C4-2B (cell line): ENCODE data around the gene KLF7.

Source experiments
- H3K27ac ChIP-seq: fragments of 450-650 bp; 2 replicates; pipeline ENCODE4 v1.5.1; 2017
- CTCF ChIP-seq: fragments of 450-650 bp; conservative IDR thresholded peaks from 2 replicates; pipeline ENCODE4 v1.5.1; 2017; ENCODE audit warnings: mild to moderate bottlenecking
- ZFX ChIP-seq: fragments of 450-650 bp; IDR thresholded peaks from 2 replicates; pipeline ENCODE4 v1.6.1; 2017

The KLF7 gene

GRCh38 chr2:207086136-207086535 lies 79.6 kb downstream of the KLF7 start:
- TF ChIP-seq ZFX (no peak), CTCF (no peak)
- no peak overlapping the region for H3K27ac ChIP-seq

GRCh38 chr2:207085110-207085509 lies 80.6 kb downstream of the KLF7 start:
- no peak overlapping the region for H3K27ac ChIP-seq
- TF ChIP-seq CTCF (no peak), ZFX (no peak)

- TF ChIP-seq CTCF: no peak
- TF ChIP-seq ZFX: no peak
- H3K27ac ChIP-seq: no peak overlapping the region
Measured at GRCh38 chr2:207083361-207084110, 82.2 kb downstream of the KLF7 start.

- H3K27ac ChIP-seq: no peak overlapping the region; the same call in 1 of the 2 replicates
- TF ChIP-seq CTCF (no peak), ZFX (no peak)
Measured at GRCh38 chr2:207082619-207083018, 83.1 kb downstream of the KLF7 start.

DNA sequence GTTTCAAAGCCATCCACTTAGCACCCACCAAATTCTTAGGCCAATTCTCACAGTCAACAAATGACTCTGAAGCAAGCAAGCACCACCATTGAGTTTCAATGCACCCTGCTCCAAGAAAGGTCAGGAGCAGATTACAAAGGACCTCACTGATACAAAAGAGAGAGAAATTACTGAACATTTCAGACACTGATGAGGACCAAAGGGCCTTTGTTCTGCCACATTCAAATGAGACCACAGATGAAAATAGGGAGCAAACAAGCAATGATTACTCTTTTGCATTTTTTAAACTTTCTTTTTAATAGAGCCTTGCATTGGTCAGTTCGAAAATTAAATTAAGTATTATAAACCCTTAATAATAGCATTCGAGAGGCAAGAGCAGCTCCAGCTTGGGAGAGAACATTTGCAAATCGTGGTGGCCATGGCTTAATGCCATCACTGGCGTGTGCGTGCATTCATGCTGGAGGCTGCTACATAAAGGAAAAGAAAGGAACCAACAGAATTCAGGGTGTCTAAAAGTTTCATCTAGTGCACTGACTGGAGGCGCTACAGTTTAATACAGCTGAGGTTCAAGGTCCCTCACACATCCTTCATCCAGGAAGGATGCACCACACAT lies 87.5 kb downstream of the KLF7 start:
- no peak for TF ChIP-seq ZFX
- TF ChIP-seq CTCF: no peak
- no peak overlapping the region for H3K27ac ChIP-seq

DNA sequence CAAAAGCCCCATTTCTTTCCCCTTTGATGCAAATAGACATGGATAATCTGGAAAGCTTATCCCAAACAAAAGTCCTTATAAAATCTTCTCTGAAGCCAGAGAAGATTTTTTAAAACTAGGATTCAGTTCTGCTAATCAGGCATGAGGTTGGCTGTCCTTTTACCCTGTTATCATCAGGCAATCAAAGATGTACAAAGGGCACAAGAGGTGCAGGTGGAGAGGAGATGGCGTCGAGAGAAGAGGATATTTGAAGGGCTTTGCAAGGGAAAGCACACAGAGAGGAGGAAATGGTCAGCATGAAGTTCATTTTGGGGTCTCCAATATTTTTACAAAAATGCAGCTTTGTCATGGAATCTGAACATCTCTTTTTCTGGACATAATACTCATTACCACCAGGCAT lies 88.5 kb downstream of the KLF7 start:
- TF ChIP-seq CTCF: no peak

DNA sequence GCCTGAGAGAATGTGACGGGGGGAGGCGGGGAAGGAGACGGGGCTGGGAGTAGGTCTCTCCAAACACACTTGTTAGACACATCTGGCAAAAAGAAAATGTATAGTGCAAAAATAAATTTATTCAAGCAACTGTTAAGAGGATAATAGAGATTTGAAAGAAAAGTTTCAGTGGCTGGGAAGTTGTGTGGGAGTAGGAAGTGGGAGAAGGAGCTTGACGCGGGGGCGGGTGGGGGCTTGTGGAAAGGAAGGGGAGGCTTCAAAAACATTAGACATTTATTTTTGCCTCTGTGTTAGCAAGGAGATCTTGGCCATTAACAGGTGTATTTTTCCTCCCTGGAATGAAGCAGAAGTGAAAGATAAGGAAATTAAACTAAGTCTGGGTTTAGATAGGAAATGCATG lies 90.3 kb downstream of the KLF7 start:
- TF ChIP-seq CTCF (no peak), ZFX (no peak)
- H3K27ac ChIP-seq: no peak overlapping the region

More for the DNA sequence above, 88.5 kb downstream of the KLF7 start:
- no peak overlapping the region for H3K27ac ChIP-seq
